HG03558 (cell line): ENCODE measurements around the gene VSIG4.
A peak's percentile ranks its signal among the peaks of the same experiment; 100 is the strongest.
"Not testable (repeated sequence)": the region's sequence is repeated elsewhere in the genome, so short reads cannot be mapped to it uniquely, and the experiment has no call there.

Experiments used
- ATAC-seq: cut with Tn5 transposase; IDR thresholded peaks from one replicate; pipeline ENCODE4 v1.9.1; 2021; ENCODE audit warnings: moderate number of reproducible peaks; ENCODE audit not compliant: unreplicated experiment; ENCODE audit errors: extremely low read depth

VSIG4 gene

GRCh38 chrX:66039944-66040343, at the start of gene VSIG4:
VSIG4 (minus strand) TSS chrX:66040080; CDS start chrX:66039998, 82 bp downstream.
- no peak for ATAC-seq

- no peak for ATAC-seq
These were observed 36.9 kb upstream of the VSIG4 start for GRCh38 chrX:66076801-66077200.

GRCh38 chrX:66074920-66075879, 35.3 kb upstream of the VSIG4 start:
- no peak for ATAC-seq

- no peak for ATAC-seq
These were observed 31.2 kb upstream of the VSIG4 start for GRCh38 chrX:66071126-66071525.

- ATAC-seq, result no peak
These were observed 24.4 kb upstream of the VSIG4 start for GRCh38 chrX:66064261-66064660.

GRCh38 chrX:66057019-66057418, 17.1 kb upstream of the VSIG4 start:
- not testable (repeated sequence) for ATAC-seq

GRCh38 chrX:66054978-66055377, 15.1 kb upstream of the VSIG4 start:
- ATAC-seq, result no peak

GRCh38 chrX:66053414-66053813, 13.5 kb upstream of the VSIG4 start:
- no peak for ATAC-seq

- no peak for ATAC-seq
These were observed 12.1 kb upstream of the VSIG4 start for GRCh38 chrX:66051980-66052379.

- no peak for ATAC-seq
These were observed 10.3 kb upstream of the VSIG4 start for GRCh38 chrX:66050140-66050569.

GRCh38 chrX:66049056-66049455, 9.2 kb upstream of the VSIG4 start:
- no peak for ATAC-seq

GRCh38 chrX:66046612-66047235, 6.8 kb upstream of the VSIG4 start:
- ATAC-seq, result peak; percentile 75

- ATAC-seq, result no peak
These were observed 6.0 kb upstream of the VSIG4 start for GRCh38 chrX:66045894-66046293.

GRCh38 chrX:66043584-66043983, 3.7 kb upstream of the VSIG4 start:
- ATAC-seq, result no peak

GRCh38 chrX:66042307-66043077, 2.6 kb upstream of the VSIG4 start:
- peak; percentile 33 for ATAC-seq

GRCh38 chrX:66038115-66038514, 1.8 kb downstream of the VSIG4 start:
- ATAC-seq, result no peak

GRCh38 chrX:66036231-66036630, 3.6 kb downstream of the VSIG4 start:
- ATAC-seq, result no peak

GRCh38 chrX:66035667-66036066, 4.2 kb downstream of the VSIG4 start:
- no peak for ATAC-seq

- peak; percentile 67 for ATAC-seq
These were observed 9.2 kb downstream of the VSIG4 start for GRCh38 chrX:66030505-66031317.

GRCh38 chrX:66028936-66029335, 10.9 kb downstream of the VSIG4 start:
- no peak for ATAC-seq
